ENCODE measurements around the gene FRYL.

DNA sequence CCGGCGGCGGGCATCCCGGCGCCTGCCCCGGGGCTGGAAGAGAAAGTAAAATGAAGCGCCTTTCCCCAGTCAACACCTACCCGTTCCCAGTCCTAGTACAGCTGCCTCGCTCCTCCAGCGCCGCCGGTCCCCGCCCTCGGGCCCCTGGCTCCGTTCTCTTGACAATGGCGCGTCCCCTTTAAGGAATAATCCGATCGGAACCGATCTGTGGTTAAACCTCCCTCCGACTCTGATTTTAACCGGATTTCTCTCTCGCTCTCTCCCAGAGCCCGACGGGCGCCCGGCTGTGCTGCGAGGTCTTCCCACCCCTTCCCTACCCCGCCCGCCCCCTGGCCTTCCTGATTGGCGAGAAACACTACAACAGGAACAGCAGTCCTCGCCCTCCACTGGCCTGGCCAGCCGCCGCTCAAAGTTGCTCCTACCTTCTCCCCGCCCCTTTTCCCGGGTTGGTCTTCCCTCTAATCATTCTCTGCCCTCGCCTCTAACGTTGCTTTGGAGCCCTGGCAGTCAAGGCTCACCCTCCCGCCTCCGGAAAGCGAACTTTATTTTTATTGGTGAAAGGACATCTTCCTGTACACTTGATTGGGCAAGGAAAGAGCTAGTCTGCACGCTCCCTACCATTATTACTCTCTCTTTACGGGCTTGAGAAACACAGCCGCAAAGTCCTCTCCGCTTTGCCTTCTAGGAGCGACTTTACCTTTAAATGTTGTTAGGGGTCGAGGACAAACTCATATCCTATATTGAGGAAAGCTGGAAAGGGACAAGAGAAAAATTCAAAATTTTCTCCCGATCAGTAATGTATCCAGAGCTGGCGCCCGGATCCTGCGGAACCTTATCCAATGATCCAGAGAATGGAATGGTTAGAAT lies at the start of gene FRYL:
- TF ChIP-seq, protein P1, sequence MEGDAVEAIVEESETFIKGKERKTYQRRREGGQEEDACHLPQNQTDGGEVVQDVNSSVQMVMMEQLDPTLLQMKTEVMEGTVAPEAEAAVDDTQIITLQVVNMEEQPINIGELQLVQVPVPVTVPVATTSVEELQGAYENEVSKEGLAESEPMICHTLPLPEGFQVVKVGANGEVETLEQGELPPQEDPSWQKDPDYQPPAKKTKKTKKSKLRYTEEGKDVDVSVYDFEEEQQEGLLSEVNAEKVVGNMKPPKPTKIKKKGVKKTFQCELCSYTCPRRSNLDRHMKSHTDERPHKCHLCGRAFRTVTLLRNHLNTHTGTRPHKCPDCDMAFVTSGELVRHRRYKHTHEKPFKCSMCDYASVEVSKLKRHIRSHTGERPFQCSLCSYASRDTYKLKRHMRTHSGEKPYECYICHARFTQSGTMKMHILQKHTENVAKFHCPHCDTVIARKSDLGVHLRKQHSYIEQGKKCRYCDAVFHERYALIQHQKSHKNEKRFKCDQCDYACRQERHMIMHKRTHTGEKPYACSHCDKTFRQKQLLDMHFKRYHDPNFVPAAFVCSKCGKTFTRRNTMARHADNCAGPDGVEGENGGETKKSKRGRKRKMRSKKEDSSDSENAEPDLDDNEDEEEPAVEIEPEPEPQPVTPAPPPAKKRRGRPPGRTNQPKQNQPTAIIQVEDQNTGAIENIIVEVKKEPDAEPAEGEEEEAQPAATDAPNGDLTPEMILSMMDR (IDR thresholded peaks at IDR 0.05; ENCODE audit: poor library complexity, severe bottlenecking): no peak
- TF ChIP-seq EP300 (conservative IDR thresholded peaks at IDR 0.05; ENCODE audit: poor library complexity, severe bottlenecking) (no peak), TAF1 (IDR thresholded peaks at IDR 0.05; ENCODE audit: low read depth) (peak; percentile 11)
